GM23338 (cell line): ENCODE data around the gene MAZ. TPM values are rescaled to one million over a fixed set of nuclear protein-coding genes. Genes with fewer than 3 reads are reported as not detected.

Experiments
- ATAC-seq: fragments of 200-7000 bp; cut with Tn5 transposase; 3 replicates; pipeline ENCODE4 v1.9.1; 2020
- DNase-seq: peaks from one replicate; pipeline ENCODE4 v3.0.0-alpha.2; 2015; ENCODE audit warnings: low spot score
- H2AFZ ChIP-seq: fragments of 200-600 bp; sonication (generic); 2 replicates; pipeline ENCODE4 v1.8.0; 2016; ENCODE audit warnings: antibody characterized with exemption, mild to moderate bottlenecking, moderate library complexity
- H3F3A ChIP-seq: fragments of 200-600 bp; sonication (generic); replicated peaks from 2 replicates; pipeline ENCODE4 v1.8.0; 2017; ENCODE audit warnings: antibody characterized with exemption, mixed run types, low read depth
- H3K27ac ChIP-seq: fragments of 200-600 bp; sonication (generic); 2 replicates; pipeline ENCODE4 v1.6.1; 2016; ENCODE audit warnings: low read depth
- H3K27me3 ChIP-seq: fragments of 200-600 bp; sonication (generic); 2 replicates; pipeline ENCODE4 v1.8.0; 2016; ENCODE audit warnings: mild to moderate bottlenecking, mixed run types, moderate library complexity; ENCODE audit not compliant: insufficient read depth
- H3K36me3 ChIP-seq: fragments of 200-600 bp; sonication (generic); 2 replicates; pipeline ENCODE4 v1.8.0; 2016; ENCODE audit warnings: mild to moderate bottlenecking; ENCODE audit not compliant: insufficient read depth
- H3K4me1 ChIP-seq: fragments of 200-600 bp; sonication (generic); 2 replicates; pipeline ENCODE4 v1.8.0; 2016; ENCODE audit warnings: mild to moderate bottlenecking, moderate library complexity; ENCODE audit not compliant: insufficient read depth
- H3K4me2 ChIP-seq: fragments of 200-600 bp; sonication (generic); 2 replicates; pipeline ENCODE4 v1.7.1; 2017; ENCODE audit warnings: mixed run types
- H3K4me3 ChIP-seq: fragments of 200-600 bp; sonication (generic); 2 replicates; pipeline ENCODE4 v1.6.1; 2016; ENCODE audit warnings: mixed run types
- H3K79me2 ChIP-seq: fragments of 200-600 bp; sonication (generic); replicated peaks from 2 replicates; pipeline ENCODE4 v1.8.0; 2017; ENCODE audit warnings: mild to moderate bottlenecking; ENCODE audit not compliant: insufficient read depth
- H3K9me2 ChIP-seq: fragments of 200-600 bp; sonication (generic); 2 replicates; pipeline ENCODE4 v1.8.0; 2017; ENCODE audit not compliant: insufficient read depth
- H4K20me1 ChIP-seq: fragments of 200-600 bp; sonication (generic); replicated peaks from 2 replicates; pipeline ENCODE4 v1.8.0; 2017; ENCODE audit warnings: mild to moderate bottlenecking; ENCODE audit not compliant: insufficient read depth
- H3K27ac Mint-ChIP-seq: 2 replicates; pipeline ENCODE4 v1.8.0; 2020; ENCODE audit warnings: inconsistent platforms, mild to moderate bottlenecking, moderate library complexity, mixed read lengths
- H3K27me3 Mint-ChIP-seq: 3 replicates; pipeline ENCODE4 v1.8.0; 2022; ENCODE audit warnings: low read depth, mild to moderate bottlenecking, moderate library complexity, mixed read lengths, inconsistent platforms; ENCODE audit not compliant: insufficient read depth, poor library complexity
- H3K36me3 Mint-ChIP-seq: 3 replicates; pipeline ENCODE4 v1.8.0; 2021; ENCODE audit warnings: low read depth, mild to moderate bottlenecking, inconsistent platforms, moderate library complexity, mixed read lengths
- H3K4me1 Mint-ChIP-seq: 3 replicates; pipeline ENCODE4 v1.8.0; 2020; ENCODE audit warnings: mild to moderate bottlenecking, inconsistent platforms, mixed read lengths
- H3K4me3 Mint-ChIP-seq: 3 replicates; pipeline ENCODE4 v1.8.0; 2021; ENCODE audit warnings: moderate library complexity, mild to moderate bottlenecking, inconsistent platforms, mixed read lengths
- H3K9me3 Mint-ChIP-seq: 3 replicates; pipeline ENCODE4 v1.8.0; 2020; ENCODE audit warnings: moderate library complexity, mild to moderate bottlenecking, inconsistent platforms, mixed read lengths
- EZH2phosphoT487 ChIP-seq: fragments of 200-600 bp; sonication (generic); IDR thresholded peaks from one replicate; pipeline ENCODE4 v1.8.1; 2018; ENCODE audit warnings: antibody characterized with exemption; ENCODE audit not compliant: unreplicated experiment
- NANOG ChIP-seq: IDR thresholded peaks from 2 replicates; pipeline ENCODE4 v1.6.1; 2016; ENCODE audit warnings: antibody characterized with exemption, borderline replicate concordance
- POLR2AphosphoS5 ChIP-seq: IDR thresholded peaks from 2 replicates; pipeline ENCODE4 v1.6.1; 2016; ENCODE audit warnings: antibody characterized with exemption, low read depth
- ZNF114 ChIP-seq: fragments of 250-450 bp; sonication (Bioruptor Pico); IDR thresholded peaks from 2 replicates; pipeline ENCODE4 v1.5.0; 2020; ENCODE audit warnings: mild to moderate bottlenecking, moderate library complexity
- ZNF331 ChIP-seq: fragments of 250-450 bp; sonication (Bioruptor Pico); IDR thresholded peaks from 2 replicates; pipeline ENCODE4 v1.5.0; 2020; ENCODE audit warnings: low read depth, mild to moderate bottlenecking, moderate library complexity
- polyA plus RNA-seq: library from polyadenylated mRNA; unstranded; fragments of >200 nt; fragmentation: Nextera tagmentation; extraction: Ambion mirVana; gene quantifications from 2 replicates; pipeline ENCODE4 v1.2.1, GENCODE V29; 2016
- total RNA-seq: library from RNA; depleted of rRNA; stranded (reverse); fragments of >200 nt; shearing (Covaris generic); gene quantifications from 2 replicates; pipeline ENCODE4 v1.2.3, GENCODE V29; 2014
- TF ChIP-seq, protein P1 (sequence below), 2 experiments: fragments of 200-600 bp in 1 of 2; sonication (generic) in 1 of 2; conservative IDR thresholded peaks; 2 replicates each; pipeline versions ENCODE4 v1.5.1 to v1.6.1; 2016 to 2017; ENCODE audit warnings: antibody characterized with exemption in 2 of 2, low read depth in 2 of 2, mild to moderate bottlenecking in 2 of 2, moderate library complexity in 1 of 2
- TF ChIP-seq, protein P2 (sequence below): IDR thresholded peaks from 2 replicates; pipeline ENCODE4 v1.6.1; 2016; ENCODE audit warnings: antibody characterized with exemption
- TF ChIP-seq, protein P3 (sequence below): fragments of 250-450 bp; sonication (Bioruptor Pico); IDR thresholded peaks from 2 replicates; pipeline ENCODE4 v1.5.0; 2020; ENCODE audit warnings: mild to moderate bottlenecking, moderate library complexity

MAZ gene
- total and polyA plus RNA-seq, 2 experiments from 2014 or later = 155 to 270 TPM

DNA sequence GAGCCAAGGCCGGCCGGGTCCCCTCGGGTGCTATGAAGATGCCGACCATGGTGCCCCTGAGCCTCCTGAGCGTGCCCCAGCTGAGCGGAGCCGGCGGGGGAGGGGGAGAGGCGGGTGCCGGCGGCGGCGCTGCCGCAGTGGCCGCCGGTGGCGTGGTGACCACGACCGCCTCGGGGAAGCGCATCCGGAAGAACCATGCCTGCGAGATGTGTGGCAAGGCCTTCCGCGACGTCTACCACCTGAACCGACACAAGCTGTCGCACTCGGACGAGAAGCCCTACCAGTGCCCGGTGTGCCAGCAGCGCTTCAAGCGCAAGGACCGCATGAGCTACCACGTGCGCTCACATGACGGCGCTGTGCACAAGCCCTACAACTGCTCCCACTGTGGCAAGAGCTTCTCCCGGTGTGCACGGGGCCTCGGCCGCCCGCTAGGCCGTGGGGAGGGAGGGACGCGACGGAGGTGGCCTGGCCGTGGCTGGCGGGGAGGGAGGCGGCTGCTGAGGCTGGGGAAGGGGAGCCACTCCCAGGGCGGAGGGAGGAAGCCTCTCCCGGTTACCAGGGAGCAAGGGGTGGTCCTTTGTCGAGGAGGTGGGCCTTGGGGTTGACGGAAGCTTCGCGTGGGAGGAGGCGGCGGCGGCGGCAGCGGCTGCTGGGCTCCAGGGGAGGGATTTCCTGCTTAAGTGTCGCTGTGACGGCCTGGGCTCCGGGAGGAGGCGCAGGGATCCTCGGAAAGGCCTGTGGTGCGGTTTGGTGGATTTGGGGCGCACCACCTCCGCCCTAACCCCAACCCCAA, 1.3 kb downstream of the MAZ start:
- no peaks in the 10 kb centered on the region for H3K9me2 ChIP-seq
- H3K9me3 Mint-ChIP-seq = peaks cover 3% of the 10 kb centered on the region
- peaks cover 41% of the 10 kb centered on the region for H3K27me3 Mint-ChIP-seq
- H3K4me3 Mint-ChIP-seq = peak overlapping the region; percentile 86
- peaks cover 21% of the 10 kb centered on the region for H3K79me2 ChIP-seq
- TF ChIP-seq NANOG (no peak), POLR2AphosphoS5 (peak; percentile 85)
- TF ChIP-seq, protein P1, sequence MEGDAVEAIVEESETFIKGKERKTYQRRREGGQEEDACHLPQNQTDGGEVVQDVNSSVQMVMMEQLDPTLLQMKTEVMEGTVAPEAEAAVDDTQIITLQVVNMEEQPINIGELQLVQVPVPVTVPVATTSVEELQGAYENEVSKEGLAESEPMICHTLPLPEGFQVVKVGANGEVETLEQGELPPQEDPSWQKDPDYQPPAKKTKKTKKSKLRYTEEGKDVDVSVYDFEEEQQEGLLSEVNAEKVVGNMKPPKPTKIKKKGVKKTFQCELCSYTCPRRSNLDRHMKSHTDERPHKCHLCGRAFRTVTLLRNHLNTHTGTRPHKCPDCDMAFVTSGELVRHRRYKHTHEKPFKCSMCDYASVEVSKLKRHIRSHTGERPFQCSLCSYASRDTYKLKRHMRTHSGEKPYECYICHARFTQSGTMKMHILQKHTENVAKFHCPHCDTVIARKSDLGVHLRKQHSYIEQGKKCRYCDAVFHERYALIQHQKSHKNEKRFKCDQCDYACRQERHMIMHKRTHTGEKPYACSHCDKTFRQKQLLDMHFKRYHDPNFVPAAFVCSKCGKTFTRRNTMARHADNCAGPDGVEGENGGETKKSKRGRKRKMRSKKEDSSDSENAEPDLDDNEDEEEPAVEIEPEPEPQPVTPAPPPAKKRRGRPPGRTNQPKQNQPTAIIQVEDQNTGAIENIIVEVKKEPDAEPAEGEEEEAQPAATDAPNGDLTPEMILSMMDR (conservative IDR thresholded peaks at IDR 0.05; ENCODE audit: low read depth in 2 of 2) = peak; percentile 37 to 52; a peak in 2 of 4 replicates
- DNase-seq (peak; percentile 82), ATAC-seq (peak; percentile 1; the same call in 2 of the 3 replicates)
- H3K36me3 Mint-ChIP-seq = peaks cover 53% of the 10 kb centered on the region
- H3K27me3 ChIP-seq = no peaks in the 10 kb centered on the region
- H4K20me1 ChIP-seq = peaks cover 14% of the 10 kb centered on the region; the same call in 1 of the 2 replicates
- peak overlapping the region; percentile 88 for H3K27ac Mint-ChIP-seq
- peaks cover 55% of the 10 kb centered on the region for H3F3A ChIP-seq
- H3K4me3 ChIP-seq = peak overlapping the region; percentile 87
- peaks cover 51% of the 10 kb centered on the region for H3K4me1 ChIP-seq
- H3K4me1 Mint-ChIP-seq = peaks cover 51% of the 10 kb centered on the region
- peak overlapping the region; percentile 97 for H3K4me2 ChIP-seq
- peaks cover 12% of the 10 kb centered on the region; the same call in 1 of the 2 replicates for H3K36me3 ChIP-seq
- no peak overlapping the region for H2AFZ ChIP-seq
- peak overlapping the region; percentile 69; the same call in 1 of the 2 replicates for H3K27ac ChIP-seq

DNA sequence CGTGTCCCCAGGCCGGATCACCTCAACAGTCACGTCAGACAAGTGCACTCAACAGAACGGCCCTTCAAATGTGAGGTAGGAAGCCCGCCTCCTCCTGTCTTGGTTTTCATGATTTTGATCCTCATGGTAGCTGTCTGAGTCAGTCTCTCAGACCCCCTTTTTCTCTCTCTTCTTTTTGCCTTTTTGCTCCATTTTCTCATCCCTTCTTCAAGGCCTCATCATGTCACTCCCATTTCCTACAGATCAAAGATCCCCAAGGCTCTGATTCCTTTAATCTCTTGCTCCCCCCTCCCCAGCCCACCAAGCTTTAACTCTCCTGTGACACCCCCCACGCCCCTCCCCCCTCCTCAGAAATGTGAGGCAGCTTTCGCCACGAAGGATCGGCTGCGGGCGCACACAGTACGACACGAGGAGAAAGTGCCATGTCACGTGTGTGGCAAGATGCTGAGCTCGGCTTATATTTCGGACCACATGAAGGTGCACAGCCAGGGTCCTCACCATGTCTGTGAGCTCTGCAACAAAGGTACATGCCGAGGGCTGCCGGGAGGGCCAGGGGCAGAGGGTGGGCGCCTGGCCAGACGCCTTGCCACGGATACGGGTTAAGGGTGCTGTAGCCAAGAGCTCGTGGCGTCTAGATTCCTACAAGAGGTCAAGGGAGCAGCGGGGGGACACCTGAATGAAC, 2.0 kb downstream of the MAZ start:
- Histone ChIP-seq H3K79me2 (peaks cover 24% of the 10 kb centered on the region), H2AFZ (no peak overlapping the region), H3F3A (peaks cover 49% of the 10 kb centered on the region), H3K27ac (peak overlapping the region; percentile 88), H3K9me2 (no peaks in the 10 kb centered on the region), H3K4me1 (peaks cover 53% of the 10 kb centered on the region), H4K20me1 (peaks cover 13% of the 10 kb centered on the region; the same call in 1 of the 2 replicates), H3K27me3 (no peaks in the 10 kb centered on the region), H3K36me3 (peaks cover 9% of the 10 kb centered on the region; the same call in 1 of the 2 replicates), H3K4me2 (peak overlapping the region; percentile 97), H3K4me3 (peak overlapping the region; percentile 87)
- peaks cover 45% of the 10 kb centered on the region for H3K36me3 Mint-ChIP-seq
- H3K9me3 Mint-ChIP-seq = peaks cover 3% of the 10 kb centered on the region
- H3K27me3 Mint-ChIP-seq = peaks cover 45% of the 10 kb centered on the region
- DNase-seq = no peak
- H3K4me3 Mint-ChIP-seq = peak overlapping the region; percentile 86
- TF ChIP-seq, protein P2, sequence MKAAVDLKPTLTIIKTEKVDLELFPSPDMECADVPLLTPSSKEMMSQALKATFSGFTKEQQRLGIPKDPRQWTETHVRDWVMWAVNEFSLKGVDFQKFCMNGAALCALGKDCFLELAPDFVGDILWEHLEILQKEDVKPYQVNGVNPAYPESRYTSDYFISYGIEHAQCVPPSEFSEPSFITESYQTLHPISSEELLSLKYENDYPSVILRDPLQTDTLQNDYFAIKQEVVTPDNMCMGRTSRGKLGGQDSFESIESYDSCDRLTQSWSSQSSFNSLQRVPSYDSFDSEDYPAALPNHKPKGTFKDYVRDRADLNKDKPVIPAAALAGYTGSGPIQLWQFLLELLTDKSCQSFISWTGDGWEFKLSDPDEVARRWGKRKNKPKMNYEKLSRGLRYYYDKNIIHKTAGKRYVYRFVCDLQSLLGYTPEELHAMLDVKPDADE = no peak
- TF ChIP-seq EZH2phosphoT487 = no peak
- TF ChIP-seq, protein P3, sequence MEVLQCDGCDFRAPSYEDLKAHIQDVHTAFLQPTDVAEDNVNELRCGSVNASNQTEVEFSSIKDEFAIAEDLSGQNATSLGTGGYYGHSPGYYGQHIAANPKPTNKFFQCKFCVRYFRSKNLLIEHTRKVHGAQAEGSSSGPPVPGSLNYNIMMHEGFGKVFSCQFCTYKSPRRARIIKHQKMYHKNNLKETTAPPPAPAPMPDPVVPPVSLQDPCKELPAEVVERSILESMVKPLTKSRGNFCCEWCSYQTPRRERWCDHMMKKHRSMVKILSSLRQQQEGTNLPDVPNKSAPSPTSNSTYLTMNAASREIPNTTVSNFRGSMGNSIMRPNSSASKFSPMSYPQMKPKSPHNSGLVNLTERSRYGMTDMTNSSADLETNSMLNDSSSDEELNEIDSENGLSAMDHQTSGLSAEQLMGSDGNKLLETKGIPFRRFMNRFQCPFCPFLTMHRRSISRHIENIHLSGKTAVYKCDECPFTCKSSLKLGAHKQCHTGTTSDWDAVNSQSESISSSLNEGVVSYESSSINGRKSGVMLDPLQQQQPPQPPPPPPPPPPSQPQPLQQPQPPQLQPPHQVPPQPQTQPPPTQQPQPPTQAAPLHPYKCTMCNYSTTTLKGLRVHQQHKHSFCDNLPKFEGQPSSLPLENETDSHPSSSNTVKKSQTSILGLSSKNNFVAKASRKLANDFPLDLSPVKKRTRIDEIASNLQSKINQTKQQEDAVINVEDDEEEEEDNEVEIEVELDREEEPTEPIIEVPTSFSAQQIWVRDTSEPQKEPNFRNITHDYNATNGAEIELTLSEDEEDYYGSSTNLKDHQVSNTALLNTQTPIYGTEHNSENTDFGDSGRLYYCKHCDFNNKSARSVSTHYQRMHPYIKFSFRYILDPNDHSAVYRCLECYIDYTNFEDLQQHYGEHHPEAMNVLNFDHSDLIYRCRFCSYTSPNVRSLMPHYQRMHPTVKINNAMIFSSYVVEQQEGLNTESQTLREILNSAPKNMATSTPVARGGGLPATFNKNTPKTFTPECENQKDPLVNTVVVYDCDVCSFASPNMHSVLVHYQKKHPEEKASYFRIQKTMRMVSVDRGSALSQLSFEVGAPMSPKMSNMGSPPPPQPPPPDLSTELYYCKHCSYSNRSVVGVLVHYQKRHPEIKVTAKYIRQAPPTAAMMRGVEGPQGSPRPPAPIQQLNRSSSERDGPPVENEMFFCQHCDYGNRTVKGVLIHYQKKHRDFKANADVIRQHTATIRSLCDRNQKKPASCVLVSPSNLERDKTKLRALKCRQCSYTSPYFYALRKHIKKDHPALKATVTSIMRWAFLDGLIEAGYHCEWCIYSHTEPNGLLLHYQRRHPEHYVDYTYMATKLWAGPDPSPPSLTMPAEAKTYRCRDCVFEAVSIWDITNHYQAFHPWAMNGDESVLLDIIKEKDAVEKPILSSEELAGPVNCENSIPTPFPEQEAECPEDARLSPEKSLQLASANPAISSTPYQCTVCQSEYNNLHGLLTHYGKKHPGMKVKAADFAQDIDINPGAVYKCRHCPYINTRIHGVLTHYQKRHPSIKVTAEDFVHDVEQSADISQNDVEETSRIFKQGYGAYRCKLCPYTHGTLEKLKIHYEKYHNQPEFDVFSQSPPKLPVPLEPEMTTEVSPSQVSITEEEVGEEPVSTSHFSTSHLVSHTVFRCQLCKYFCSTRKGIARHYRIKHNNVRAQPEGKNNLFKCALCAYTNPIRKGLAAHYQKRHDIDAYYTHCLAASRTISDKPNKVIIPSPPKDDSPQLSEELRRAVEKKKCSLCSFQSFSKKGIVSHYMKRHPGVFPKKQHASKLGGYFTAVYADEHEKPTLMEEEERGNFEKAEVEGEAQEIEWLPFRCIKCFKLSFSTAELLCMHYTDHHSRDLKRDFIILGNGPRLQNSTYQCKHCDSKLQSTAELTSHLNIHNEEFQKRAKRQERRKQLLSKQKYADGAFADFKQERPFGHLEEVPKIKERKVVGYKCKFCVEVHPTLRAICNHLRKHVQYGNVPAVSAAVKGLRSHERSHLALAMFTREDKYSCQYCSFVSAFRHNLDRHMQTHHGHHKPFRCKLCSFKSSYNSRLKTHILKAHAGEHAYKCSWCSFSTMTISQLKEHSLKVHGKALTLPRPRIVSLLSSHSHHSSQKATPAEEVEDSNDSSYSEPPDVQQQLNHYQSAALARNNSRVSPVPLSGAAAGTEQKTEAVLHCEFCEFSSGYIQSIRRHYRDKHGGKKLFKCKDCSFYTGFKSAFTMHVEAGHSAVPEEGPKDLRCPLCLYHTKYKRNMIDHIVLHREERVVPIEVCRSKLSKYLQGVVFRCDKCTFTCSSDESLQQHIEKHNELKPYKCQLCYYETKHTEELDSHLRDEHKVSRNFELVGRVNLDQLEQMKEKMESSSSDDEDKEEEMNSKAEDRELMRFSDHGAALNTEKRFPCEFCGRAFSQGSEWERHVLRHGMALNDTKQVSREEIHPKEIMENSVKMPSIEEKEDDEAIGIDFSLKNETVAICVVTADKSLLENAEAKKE (CRISPR knock-in tag) = no peak
- TF ChIP-seq ZNF114 (CRISPR knock-in tag) = no peak
- TF ChIP-seq ZNF331 (CRISPR knock-in tag) = no peak
- ATAC-seq = no peak
- H3K4me1 Mint-ChIP-seq = peaks cover 51% of the 10 kb centered on the region
- peak overlapping the region; percentile 85 for H3K27ac Mint-ChIP-seq
